Ascending aorta (tissue), 2 donors: Measurements from ENCODE around the gene SH3BP2. TPM values are rescaled to one million over a fixed set of nuclear protein-coding genes. Genes with fewer than 3 reads are reported as not detected.
A peak's percentile ranks its signal among the peaks of the same experiment; 100 is the strongest.

ENCODE experiments used
- DNase-seq, 2 donors: peaks; one replicate each; pipeline ENCODE4 v3.0.0-alpha.2; 2019; ENCODE audit warnings: low spot score in 2 of 2
- H3K27ac ChIP-seq, 2 donors: fragments of 200-600 bp; sonication (generic); one replicate each; pipeline ENCODE4 v1.5.1; 2016 to 2017; ENCODE audit warnings: mild to moderate bottlenecking in 1 of 2
- H3K27me3 ChIP-seq: fragments of 200-600 bp; sonication (generic); one replicate; pipeline ENCODE4 v1.5.1; 2017
- H3K36me3 ChIP-seq, 2 donors: fragments of 200-600 bp; sonication (generic); one replicate each; pipeline ENCODE4 v1.5.1; 2016
- H3K4me1 ChIP-seq, 2 donors: fragments of 200-600 bp; sonication (generic); one replicate each; pipeline ENCODE4 v1.5.1; 2016 to 2017; ENCODE audit warnings: mild to moderate bottlenecking in 1 of 2
- H3K4me3 ChIP-seq, 2 donors: fragments of 200-600 bp; sonication (generic); one replicate each; pipeline ENCODE4 v1.5.1; 2016 to 2017; ENCODE audit warnings: mild to moderate bottlenecking in 1 of 2
- H3K9me3 ChIP-seq, 2 donors: fragments of 200-600 bp; sonication (generic); one replicate each; pipeline ENCODE4 v1.5.1; 2016
- CTCF ChIP-seq, 3 experiments: fragments of 200-600 bp in 2 of 3; fragments of 450-650 bp in 1 of 3; sonication (generic) in 2 of 3; IDR thresholded peaks; one replicate each; pipeline ENCODE4 v1.5.1; 2016 to 2019; ENCODE audit warnings: antibody characterized with exemption in 3 of 3, mild to moderate bottlenecking in 1 of 3, moderate library complexity in 1 of 3
- intact Hi-C: fragments of 100-400 bp; cut with DNase I; formaldehyde crosslinking; loops from one replicate; pipeline ENCODE4 v1.15.1; 2023
- total RNA-seq: library from RNA; depleted of rRNA; stranded (reverse); fragments of >200 nt; gene quantifications from one replicate; pipeline ENCODE4 v1.1.0, GENCODE V29; 2016

The SH3BP2 gene
- total RNA-seq, 1 donor from 2014 or later: 70.6 TPM

GRCh38 chr4:2781911-2782310 is 11.0 kb upstream of the SH3BP2 start:
- Histone ChIP-seq H3K4me1 (no peaks in the 10 kb centered on the region), H3K27ac (no peak overlapping the region), H3K27me3 (no peaks in the 10 kb centered on the region), H3K36me3 (no peaks in the 10 kb centered on the region), H3K4me3 (no peak overlapping the region), H3K9me3 (no peaks in the 10 kb centered on the region)
- intact Hi-C loops: no loop called here
- DNase-seq: no peak
- TF ChIP-seq CTCF (IDR thresholded peaks at IDR 0.05): no peak

GRCh38 chr4:2783790-2784189 is 9.1 kb upstream of the SH3BP2 start:
- Histone ChIP-seq H3K9me3 (no peaks in the 10 kb centered on the region), H3K36me3 (no peaks in the 10 kb centered on the region), H3K4me3 (no peak overlapping the region), H3K27ac (no peak overlapping the region), H3K4me1 (peaks cover 8 to 15% of the 10 kb centered on the region in 2 donors), H3K27me3 (no peaks in the 10 kb centered on the region)
- DNase-seq: no peak
- TF ChIP-seq CTCF (IDR thresholded peaks at IDR 0.05): no peak
- intact Hi-C loops: no loop called here

- H3K9me3 ChIP-seq: no peaks in the 10 kb centered on the region
- H3K4me3 ChIP-seq: no peak overlapping the region
- peaks cover 8 to 15% of the 10 kb centered on the region in 2 donors for H3K4me1 ChIP-seq
- intact Hi-C loops: no loop called here
- H3K27me3 ChIP-seq: no peaks in the 10 kb centered on the region
- no peak overlapping the region for H3K27ac ChIP-seq
- no peak for DNase-seq
- no peaks in the 10 kb centered on the region for H3K36me3 ChIP-seq
- TF ChIP-seq CTCF (IDR thresholded peaks at IDR 0.05): no peak
These were observed 7.3 kb upstream of the SH3BP2 start for GRCh38 chr4:2785613-2786012.

- no peak for TF ChIP-seq CTCF (IDR thresholded peaks at IDR 0.05)
- Histone ChIP-seq H3K27me3 (no peaks in the 10 kb centered on the region), H3K4me1 (peaks cover 8 to 15% of the 10 kb centered on the region in 2 donors), H3K36me3 (no peaks in the 10 kb centered on the region), H3K27ac (peak overlapping the region in 1 of 2 donors; percentile 33), H3K9me3 (no peaks in the 10 kb centered on the region), H3K4me3 (no peak overlapping the region)
- no peak for DNase-seq
- intact Hi-C loops: no loop called here
These were observed 6.7 kb upstream of the SH3BP2 start for GRCh38 chr4:2786152-2786671.

GRCh38 chr4:2786794-2787229 is 6.1 kb upstream of the SH3BP2 start:
- no peak overlapping the region for H3K4me3 ChIP-seq
- intact Hi-C loops: no loop called here
- no peak for DNase-seq
- TF ChIP-seq CTCF (IDR thresholded peaks at IDR 0.05): no peak
- H3K27me3 ChIP-seq: no peaks in the 10 kb centered on the region
- H3K4me1 ChIP-seq: peaks cover 8 to 15% of the 10 kb centered on the region in 2 donors
- H3K27ac ChIP-seq: peak overlapping the region; percentile 33 to 46
- no peaks in the 10 kb centered on the region for H3K36me3 ChIP-seq
- H3K9me3 ChIP-seq: no peaks in the 10 kb centered on the region
